ENCODE results near the gene RAD51B. TPM values are rescaled to one million over a fixed set of nuclear protein-coding genes. Genes with fewer than 3 reads are reported as not detected.

The RAD51B gene
- total RNA-seq, 4 donors from 2014 or later = 19.6 to 39.7 (median 25.4) TPM

DNA sequence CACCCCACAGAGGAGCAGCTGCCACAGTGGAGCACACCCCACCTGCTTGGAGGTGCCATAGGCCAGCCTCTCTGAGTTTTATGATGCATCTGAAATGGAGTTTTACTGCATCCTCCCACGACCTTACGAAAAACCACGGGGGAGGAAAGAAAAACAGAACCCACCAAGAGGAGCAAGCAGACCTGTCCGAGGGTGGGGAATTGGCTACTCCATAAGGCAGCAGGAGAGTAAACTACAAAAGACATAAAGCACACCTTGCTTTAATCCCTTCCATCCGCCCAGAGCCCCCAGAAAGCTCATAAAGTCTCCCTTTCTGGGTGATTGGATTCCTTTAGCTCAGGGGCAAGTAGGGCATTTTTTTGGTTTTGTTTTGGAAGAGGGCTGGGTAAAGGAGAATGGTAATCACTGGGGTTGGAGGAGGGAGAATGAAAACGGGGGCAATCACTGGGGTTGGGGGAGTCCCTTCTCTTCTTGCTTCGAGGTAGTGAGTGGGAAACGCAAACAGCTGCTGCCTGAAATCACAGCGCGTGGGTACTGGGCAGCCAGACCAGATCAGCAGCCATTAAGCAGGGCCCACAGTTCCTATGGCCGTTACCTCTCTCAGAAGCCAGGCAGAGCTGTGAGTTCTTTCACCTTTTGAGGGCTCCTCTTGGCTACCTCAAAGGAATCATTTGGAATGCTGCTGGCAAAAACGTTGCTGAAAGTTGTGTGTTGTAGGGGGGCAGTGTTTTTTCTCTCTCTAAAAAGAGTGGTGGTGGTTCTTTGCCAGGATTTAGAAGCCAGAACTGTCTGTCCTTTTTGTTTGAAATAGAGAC is 539.6 kb downstream of the RAD51B start:
- WGBS = 81% methylated on average over 12 of the region's 12 CpGs
- no peaks in the 10 kb centered on the region for H3K9me3 ChIP-seq
- H3K36me3 ChIP-seq = no peaks in the 10 kb centered on the region
- TF ChIP-seq EP300 (IDR thresholded peaks at IDR 0.05) (no peak), POLR2AphosphoS5 (IDR thresholded peaks at IDR 0.05) (no peak), POLR2A (IDR thresholded peaks at IDR 0.05) (no peak)
- TF ChIP-seq, protein P1, sequence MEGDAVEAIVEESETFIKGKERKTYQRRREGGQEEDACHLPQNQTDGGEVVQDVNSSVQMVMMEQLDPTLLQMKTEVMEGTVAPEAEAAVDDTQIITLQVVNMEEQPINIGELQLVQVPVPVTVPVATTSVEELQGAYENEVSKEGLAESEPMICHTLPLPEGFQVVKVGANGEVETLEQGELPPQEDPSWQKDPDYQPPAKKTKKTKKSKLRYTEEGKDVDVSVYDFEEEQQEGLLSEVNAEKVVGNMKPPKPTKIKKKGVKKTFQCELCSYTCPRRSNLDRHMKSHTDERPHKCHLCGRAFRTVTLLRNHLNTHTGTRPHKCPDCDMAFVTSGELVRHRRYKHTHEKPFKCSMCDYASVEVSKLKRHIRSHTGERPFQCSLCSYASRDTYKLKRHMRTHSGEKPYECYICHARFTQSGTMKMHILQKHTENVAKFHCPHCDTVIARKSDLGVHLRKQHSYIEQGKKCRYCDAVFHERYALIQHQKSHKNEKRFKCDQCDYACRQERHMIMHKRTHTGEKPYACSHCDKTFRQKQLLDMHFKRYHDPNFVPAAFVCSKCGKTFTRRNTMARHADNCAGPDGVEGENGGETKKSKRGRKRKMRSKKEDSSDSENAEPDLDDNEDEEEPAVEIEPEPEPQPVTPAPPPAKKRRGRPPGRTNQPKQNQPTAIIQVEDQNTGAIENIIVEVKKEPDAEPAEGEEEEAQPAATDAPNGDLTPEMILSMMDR (IDR thresholded peaks at IDR 0.05) = no peak
- no peaks in the 10 kb centered on the region for H3K27me3 ChIP-seq
- H3K27ac ChIP-seq = peak overlapping the region; percentile 66
- no peak for DNase-seq (ENCODE audit: low spot score in 2 of 2)
- H3K4me3 ChIP-seq = no peak overlapping the region
- H3K4me1 ChIP-seq = peaks cover 15% of the 10 kb centered on the region

DNA sequence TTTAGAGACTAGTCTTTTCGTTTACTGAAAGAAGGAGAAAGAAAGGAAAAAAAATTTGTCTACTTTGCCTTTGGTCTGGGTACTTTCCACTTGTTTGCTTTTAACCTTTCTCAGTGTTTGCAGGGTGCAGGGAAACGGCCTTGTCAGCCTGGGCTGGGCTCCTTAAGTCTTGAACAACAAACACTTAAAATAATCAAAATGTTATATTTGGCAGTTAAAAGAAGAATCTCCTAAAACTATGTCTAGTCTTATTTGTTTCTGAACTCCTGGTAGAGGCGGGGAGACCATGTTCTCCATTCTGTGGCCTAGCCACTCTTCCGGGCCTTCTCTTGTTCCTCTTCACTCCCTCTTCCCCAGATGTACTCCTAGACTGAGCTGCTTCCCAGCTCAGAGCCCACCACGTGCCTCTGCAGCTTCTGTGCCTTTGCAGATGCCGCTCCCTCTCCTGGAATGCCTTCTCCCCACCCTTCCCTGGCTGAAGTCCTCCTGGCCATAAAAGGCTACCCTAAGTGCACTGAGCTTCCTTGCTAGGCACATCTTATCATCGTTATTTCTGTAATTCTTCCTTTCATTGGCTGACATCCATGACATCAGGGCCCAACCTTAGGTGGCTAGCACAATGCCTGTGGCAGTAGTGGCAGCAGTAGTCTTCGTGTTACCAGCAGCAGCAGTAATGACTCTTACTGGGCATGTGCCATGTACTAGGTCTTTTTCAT is 540.4 kb downstream of the RAD51B start:
- peak overlapping the region; percentile 66 for H3K27ac ChIP-seq
- no peaks in the 10 kb centered on the region for H3K27me3 ChIP-seq
- no peaks in the 10 kb centered on the region for H3K9me3 ChIP-seq
- TF ChIP-seq, protein P1 (IDR thresholded peaks at IDR 0.05) = no peak
- TF ChIP-seq EP300 (IDR thresholded peaks at IDR 0.05) = no peak
- TF ChIP-seq POLR2AphosphoS5 (IDR thresholded peaks at IDR 0.05) = peak in 1 of 3 donors; percentile 17
- TF ChIP-seq POLR2A (IDR thresholded peaks at IDR 0.05) = no peak
- no peak overlapping the region for H3K4me3 ChIP-seq
- 40% methylated on average over 8 of the region's 8 CpGs for WGBS
- no peaks in the 10 kb centered on the region for H3K36me3 ChIP-seq
- peaks cover 17% of the 10 kb centered on the region for H3K4me1 ChIP-seq
- DNase-seq (ENCODE audit: low spot score in 2 of 2) = no peak

DNA sequence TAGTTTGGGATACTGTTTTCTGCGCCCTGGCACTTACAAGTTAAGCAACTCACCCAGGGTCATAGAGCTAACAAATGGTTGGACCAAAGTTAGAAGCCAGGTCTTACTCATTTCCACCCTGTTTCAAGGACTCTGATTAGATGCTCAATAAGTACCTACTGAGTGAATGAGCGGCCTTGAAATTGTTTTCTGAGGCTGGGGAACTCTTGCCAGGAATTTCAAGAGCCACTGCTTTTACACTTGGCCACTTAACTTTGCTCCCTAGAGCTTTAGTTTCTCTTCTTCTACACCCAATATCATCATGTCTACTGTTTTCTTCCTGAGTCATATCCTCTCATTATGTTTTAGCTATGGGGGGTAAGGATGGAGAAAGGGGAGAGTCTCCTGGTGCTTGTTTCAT is 541.7 kb downstream of the RAD51B start:
- H3K27ac ChIP-seq = no peak overlapping the region
- WGBS = 89% methylated on average over 2 of the region's 2 CpGs
- H3K27me3 ChIP-seq = no peaks in the 10 kb centered on the region
- no peak for DNase-seq (ENCODE audit: low spot score in 2 of 2)
- no peaks in the 10 kb centered on the region for H3K9me3 ChIP-seq
- no peaks in the 10 kb centered on the region for H3K36me3 ChIP-seq
- peaks cover 24% of the 10 kb centered on the region for H3K4me1 ChIP-seq
- TF ChIP-seq POLR2AphosphoS5 (IDR thresholded peaks at IDR 0.05) (no peak), EP300 (IDR thresholded peaks at IDR 0.05) (no peak), POLR2A (IDR thresholded peaks at IDR 0.05) (no peak)
- TF ChIP-seq, protein P1 (IDR thresholded peaks at IDR 0.05) = no peak
- H3K4me3 ChIP-seq = no peak overlapping the region

DNA sequence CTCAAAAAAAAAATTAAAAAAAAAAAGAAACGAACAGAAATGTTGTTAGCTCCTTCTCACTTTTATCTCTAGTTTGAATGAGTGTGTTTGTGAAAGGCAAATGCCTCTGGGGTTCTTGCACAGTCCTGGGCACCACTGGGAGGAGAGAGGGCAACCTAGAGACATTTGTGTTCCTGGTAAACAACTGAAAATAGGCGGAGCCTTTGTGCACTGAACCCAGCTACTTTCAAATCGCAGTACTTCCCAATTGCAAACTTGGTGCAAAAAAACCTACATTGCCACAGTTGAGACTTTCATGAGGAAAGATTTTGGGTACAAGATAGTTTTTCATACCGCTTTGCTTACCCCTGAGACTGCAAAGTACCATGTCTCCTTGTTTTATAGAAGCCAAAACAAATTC is 543.3 kb downstream of the RAD51B start:
- H3K27me3 ChIP-seq = no peaks in the 10 kb centered on the region
- no peak for DNase-seq (ENCODE audit: low spot score in 2 of 2)
- TF ChIP-seq POLR2A (IDR thresholded peaks at IDR 0.05) (no peak), EP300 (IDR thresholded peaks at IDR 0.05) (no peak), POLR2AphosphoS5 (IDR thresholded peaks at IDR 0.05) (no peak)
- TF ChIP-seq, protein P1 (IDR thresholded peaks at IDR 0.05) = no peak
- no peak overlapping the region for H3K4me3 ChIP-seq
- peaks cover 39% of the 10 kb centered on the region for H3K4me1 ChIP-seq
- no peaks in the 10 kb centered on the region for H3K9me3 ChIP-seq
- WGBS = 59% methylated on average over 4 of the region's 4 CpGs
- H3K27ac ChIP-seq = no peak overlapping the region
- H3K36me3 ChIP-seq = no peaks in the 10 kb centered on the region

DNA sequence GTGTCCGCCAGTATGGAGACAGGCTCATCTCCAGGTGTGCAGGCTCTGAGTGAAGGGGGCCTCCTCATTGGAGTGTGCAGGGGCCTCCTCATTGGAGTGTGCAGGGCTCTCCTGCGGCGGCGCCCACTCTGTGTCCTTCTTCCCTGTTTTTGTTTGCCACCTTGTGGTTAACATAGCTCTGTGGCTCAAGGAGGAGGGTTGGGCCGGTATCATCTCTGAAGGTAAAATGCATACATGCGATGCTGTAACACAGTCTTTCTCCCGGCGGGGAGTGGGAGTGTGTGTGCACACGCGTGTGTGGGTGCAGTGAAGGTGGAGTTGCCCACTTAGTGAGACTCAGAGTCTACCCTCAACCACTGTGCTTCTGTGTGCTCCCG is 543.9 kb downstream of the RAD51B start:
- no peaks in the 10 kb centered on the region for H3K9me3 ChIP-seq
- TF ChIP-seq EP300 (IDR thresholded peaks at IDR 0.05) (no peak), POLR2AphosphoS5 (IDR thresholded peaks at IDR 0.05) (no peak), POLR2A (IDR thresholded peaks at IDR 0.05) (no peak)
- TF ChIP-seq, protein P1 (IDR thresholded peaks at IDR 0.05) = no peak
- H3K4me1 ChIP-seq = peaks cover 45% of the 10 kb centered on the region
- H3K36me3 ChIP-seq = no peaks in the 10 kb centered on the region
- no peaks in the 10 kb centered on the region for H3K27me3 ChIP-seq
- peak overlapping the region; percentile 46 for H3K27ac ChIP-seq
- H3K4me3 ChIP-seq = no peak overlapping the region
- DNase-seq (ENCODE audit: low spot score in 2 of 2) = no peak
- 85% methylated on average over 9 of the region's 11 CpGs for WGBS
